HFF-Myc (cell line): ENCODE results near the gene UTP18.
"Not testable (repeated sequence)": the region's sequence is repeated elsewhere in the genome, so short reads cannot be mapped to it uniquely, and the experiment has no call there.

Source experiments
- DNase-seq: peaks from one replicate; pipeline ENCODE4 v3.0.0-alpha.2; 2011; ENCODE audit warnings: low read depth; ENCODE audit errors: extremely low read depth
- H3K4me3 ChIP-seq: replicated peaks from 2 replicates; pipeline ENCODE4 v1.5.1; 2011; ENCODE audit warnings: low read depth, mild to moderate bottlenecking, control low read depth, low read length
- TF ChIP-seq, protein P1 (sequence below): IDR thresholded peaks from 2 replicates; pipeline ENCODE4 v1.5.1; 2012; ENCODE audit warnings: mild to moderate bottlenecking, low read depth, low read length, control low read depth; ENCODE audit errors: missing control alignments

Gene UTP18

DNA sequence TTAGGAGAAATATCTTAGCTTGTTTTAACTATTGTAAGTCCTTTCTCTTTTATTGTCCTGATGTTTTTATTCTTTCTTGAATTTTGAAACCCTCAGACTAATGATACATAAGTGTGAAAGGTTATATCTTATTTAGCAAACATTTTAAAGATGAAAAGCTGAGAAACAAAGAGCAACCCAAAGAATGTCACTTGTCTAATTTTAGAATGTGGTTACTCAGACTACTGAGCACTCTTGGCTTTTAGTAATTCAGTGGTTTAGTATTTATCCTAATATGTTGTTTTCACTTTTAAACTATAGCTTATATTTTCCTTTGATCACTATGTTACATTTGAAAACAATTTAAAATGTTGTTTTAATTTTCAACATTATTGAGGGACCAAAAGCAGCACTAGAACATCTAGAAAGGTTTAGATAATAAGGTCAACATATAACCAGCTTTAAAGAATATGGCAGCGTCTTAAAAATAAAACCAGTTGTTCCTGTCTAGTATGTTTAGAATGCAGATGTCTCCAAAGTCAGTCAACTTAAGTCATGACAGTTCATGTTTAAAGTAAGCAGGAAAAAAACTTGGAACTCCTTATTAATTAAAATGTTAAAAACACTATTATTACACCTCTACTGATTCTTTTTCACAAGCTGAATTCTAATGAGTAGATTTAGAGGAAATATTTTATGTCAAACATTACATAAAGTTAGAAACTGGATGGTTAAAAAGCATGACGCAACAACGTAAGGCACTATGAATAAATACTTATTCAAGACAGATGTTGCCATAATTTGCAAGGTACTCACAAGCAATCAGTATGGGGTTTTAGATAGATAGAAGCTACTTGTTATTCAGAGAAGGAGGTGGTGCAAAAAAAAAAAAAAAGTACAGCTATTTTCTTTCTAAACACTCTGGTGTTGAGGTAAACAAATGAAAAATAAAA lies 2.9 kb upstream of the UTP18 start:
- peak overlapping the region; percentile 89; the same call in 1 of the 2 replicates for H3K4me3 ChIP-seq
- DNase-seq, result no peak
- TF ChIP-seq, protein P1, sequence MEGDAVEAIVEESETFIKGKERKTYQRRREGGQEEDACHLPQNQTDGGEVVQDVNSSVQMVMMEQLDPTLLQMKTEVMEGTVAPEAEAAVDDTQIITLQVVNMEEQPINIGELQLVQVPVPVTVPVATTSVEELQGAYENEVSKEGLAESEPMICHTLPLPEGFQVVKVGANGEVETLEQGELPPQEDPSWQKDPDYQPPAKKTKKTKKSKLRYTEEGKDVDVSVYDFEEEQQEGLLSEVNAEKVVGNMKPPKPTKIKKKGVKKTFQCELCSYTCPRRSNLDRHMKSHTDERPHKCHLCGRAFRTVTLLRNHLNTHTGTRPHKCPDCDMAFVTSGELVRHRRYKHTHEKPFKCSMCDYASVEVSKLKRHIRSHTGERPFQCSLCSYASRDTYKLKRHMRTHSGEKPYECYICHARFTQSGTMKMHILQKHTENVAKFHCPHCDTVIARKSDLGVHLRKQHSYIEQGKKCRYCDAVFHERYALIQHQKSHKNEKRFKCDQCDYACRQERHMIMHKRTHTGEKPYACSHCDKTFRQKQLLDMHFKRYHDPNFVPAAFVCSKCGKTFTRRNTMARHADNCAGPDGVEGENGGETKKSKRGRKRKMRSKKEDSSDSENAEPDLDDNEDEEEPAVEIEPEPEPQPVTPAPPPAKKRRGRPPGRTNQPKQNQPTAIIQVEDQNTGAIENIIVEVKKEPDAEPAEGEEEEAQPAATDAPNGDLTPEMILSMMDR, result no peak

DNA sequence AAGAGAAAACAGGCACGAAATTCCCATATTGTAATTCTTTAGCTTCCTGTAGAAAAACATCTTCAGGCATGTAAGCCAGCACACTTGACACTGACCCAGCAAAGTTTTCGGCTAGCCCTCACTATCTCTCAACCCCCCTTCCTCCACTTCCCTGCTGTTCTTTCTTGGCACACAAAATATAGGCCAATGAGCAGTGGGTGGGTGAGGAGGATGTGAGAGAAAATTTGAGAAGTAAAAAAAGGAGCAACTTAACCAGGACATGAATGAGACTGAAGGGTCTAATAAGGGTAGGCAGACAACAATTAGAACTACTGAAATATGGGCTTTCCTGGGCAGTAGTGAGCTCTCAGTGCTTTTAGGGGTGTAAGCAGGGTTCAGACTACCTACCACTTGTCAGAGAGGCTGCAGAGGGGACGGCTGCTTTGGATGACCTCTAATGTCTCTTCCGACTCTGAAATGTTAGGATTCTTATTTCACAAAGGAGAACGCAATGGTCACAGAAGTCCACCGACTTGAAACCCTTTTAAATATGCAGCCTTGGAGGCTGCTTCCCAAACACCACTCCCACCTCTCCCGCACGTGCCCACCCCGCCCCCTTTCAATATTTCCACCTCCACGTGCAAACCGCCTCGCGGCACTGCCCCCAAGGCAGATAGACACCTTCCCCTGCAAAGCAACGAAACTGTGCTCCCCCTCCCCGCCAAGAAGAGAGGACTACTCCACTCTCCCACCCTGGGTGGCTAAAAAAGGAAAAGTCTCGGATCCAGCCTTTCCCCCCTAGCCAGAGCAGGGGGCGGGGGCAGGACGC lies 1.4 kb upstream of the UTP18 start:
- no peak for DNase-seq
- TF ChIP-seq, protein P1, result no peak
- H3K4me3 ChIP-seq, result peak overlapping the region; percentile 89

DNA sequence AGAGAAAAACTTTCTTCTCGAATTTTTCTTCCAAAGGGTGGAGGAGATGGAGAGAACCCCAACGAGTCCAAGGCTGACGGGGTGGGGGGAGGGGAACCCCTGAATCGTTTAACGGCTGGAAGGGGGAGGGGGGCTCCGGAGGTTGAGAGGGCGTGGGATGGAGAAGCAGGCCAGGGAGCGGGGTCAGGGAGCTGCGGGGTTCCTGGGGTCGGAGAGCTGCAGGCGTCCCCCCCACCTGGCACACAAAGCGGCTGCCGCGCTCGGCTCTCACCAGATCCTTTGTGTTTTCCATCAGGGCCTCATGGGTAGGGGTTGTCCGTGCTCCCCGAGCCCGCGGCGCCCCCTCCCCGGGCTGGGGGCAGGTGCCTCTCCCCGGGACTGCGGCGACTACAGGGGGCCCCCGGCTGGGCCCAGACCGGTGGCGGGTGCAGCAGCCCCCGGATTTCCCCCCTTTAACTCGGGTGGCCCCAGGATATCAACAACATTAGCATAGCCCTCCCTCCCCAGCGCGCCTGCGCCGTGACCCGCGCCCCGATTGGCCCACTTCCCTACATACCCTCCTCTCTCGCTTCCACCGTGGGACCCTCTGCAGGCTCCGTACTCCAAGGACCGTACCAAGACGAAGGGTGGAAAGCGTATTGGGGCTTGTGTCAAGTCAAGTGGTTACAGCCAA lies 646 bp upstream of the UTP18 start, which contains the start of gene MBTD1:
MBTD1 (minus strand) TSS at position 486 of the 673 bp plus-strand sequence. CDS start 34,888 bp downstream, outside the sequence.
- TF ChIP-seq, protein P1, result no peak
- peak within 1 kb of the TSS; percentile 89 for H3K4me3 ChIP-seq
- peak; percentile 92 for DNase-seq

DNA sequence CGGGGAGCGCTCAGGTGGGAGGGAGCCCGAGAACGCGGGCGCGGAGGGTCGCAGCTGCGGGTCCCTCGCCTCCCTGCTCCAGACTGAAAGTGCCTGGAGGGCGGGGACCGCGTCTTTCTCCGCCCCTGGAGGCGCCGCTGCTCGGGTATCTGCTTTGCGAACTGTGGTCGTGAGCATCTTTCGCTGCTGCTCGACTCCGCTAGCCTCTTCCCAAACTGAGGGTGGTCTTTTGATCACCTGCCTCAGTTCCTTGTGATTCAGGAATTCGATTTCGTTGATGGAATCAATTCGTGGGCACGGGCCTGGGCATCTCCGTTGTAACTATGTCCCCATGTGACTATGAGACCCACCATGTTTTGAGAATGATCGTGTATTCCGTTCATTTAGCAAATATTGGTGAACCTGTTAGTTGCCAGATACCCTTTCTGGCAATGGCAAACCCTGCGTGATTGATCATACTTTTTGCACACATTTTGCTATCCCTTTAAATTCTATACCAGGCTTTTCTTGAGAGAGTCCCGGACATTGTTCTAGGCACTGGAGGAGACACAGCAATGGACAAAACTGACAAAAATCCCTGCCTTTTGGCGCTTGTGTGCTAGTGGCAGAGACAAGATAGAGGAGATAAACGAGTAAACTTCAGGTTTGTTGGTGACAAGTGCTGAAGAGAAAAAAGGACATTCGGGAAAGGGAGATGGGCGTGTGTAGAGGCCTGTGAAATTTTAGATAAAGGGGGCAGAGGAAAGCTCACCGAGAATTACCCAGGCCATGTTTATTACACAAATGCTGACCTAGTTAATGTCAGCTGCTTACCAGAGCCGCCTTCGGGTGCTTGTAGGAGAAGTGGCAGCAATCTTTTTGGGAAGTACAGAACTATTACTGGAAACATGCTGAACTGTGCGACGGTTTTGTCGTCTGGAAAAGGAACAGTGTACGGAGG lies 948 bp downstream of the UTP18 start:
- H3K4me3 ChIP-seq, result peak overlapping the region; percentile 89
- TF ChIP-seq, protein P1, result no peak
- no peak for DNase-seq

DNA sequence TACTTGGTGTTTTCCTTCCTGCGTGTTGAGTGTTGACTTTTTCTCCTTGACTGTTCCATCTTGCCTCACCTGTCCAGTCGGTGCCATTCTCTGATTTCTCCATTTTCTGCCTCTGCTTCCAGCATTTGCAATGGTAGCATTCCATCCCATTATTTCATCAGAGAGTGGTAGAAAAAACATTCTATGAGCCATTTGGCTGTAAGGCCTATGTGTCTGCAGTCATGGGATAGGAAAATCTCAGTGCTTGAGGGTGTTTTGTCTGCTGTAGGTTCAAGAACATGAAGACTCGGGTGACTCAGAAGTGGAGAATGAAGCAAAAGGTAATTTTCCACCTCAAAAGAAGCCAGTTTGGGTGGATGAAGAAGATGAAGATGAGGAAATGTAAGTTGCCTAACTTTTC lies 2.7 kb downstream of the UTP18 start:
- DNase-seq, result no peak
- H3K4me3 ChIP-seq, result no peak overlapping the region; the same call in 1 of the 2 replicates
- TF ChIP-seq, protein P1, result no peak

DNA sequence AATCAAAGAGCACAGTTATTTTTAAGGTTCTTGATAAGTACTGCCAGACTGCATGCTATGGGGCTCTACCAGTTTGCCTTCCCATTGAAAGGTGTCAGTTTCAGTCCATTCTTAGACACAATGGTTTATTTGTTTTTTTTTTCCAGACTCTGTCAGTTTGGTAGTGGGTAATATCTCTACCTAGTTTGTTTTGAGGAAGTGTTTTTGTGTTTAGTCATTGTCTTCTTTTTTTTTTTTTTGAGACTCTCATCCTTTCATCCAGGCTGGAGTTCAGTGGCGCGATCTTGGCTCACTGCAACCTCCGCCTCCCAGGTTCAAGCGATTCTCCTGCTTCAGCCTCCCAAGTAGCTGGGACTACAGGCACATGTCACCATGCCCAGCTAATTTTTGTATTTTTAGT lies 4.1 kb downstream of the UTP18 start:
- DNase-seq, result not testable (repeated sequence)

More for the DNA sequence above, 4.1 kb downstream of the UTP18 start:
- H3K4me3 ChIP-seq, result not testable (repeated sequence)
